T-helper 2 cell treated with Interferon-gamma antibody and Interleukin-4, amounts not matched to agents 5 μg/mL and 100 μg/mL, for 36 hours (primary cell): ENCODE results near the gene MISFA.
"Not testable (repeated sequence)": the region's sequence is repeated elsewhere in the genome, so short reads cannot be mapped to it uniquely, and the experiment has no call there.

Experiments
- DNase-seq: peaks from one replicate; pipeline ENCODE4 v3.0.0; 2021; ENCODE audit warnings: low spot score
- H3K27ac Mint-ChIP-seq: one replicate; pipeline ENCODE4 v1.8.0; 2021; ENCODE audit warnings: mild to moderate bottlenecking, mixed read lengths
- H3K27me3 Mint-ChIP-seq: one replicate; pipeline ENCODE4 v1.8.0; 2021; ENCODE audit warnings: low read depth, mixed read lengths
- H3K36me3 Mint-ChIP-seq: one replicate; pipeline ENCODE4 v1.8.0; 2021; ENCODE audit warnings: low read depth, mixed read lengths
- H3K4me1 Mint-ChIP-seq: one replicate; pipeline ENCODE4 v1.8.0; 2021; ENCODE audit warnings: low read depth, mixed read lengths
- H3K4me3 Mint-ChIP-seq: one replicate; pipeline ENCODE4 v1.8.0; 2022; ENCODE audit warnings: mild to moderate bottlenecking, moderate library complexity, mixed read lengths
- H3K9me3 Mint-ChIP-seq: one replicate; pipeline ENCODE4 v1.8.0; 2021; ENCODE audit warnings: mixed read lengths

Gene MISFA

GRCh38 chr11:18599739-18600230 lies at the start of gene MISFA:
Gene MISFA, plus strand, starts transcription at chr11:18599789. Its CDS starts 140 bp downstream, at chr11:18599929.
- peaks cover 3% of the 10 kb centered on the region for H3K36me3 Mint-ChIP-seq
- no peaks in the 10 kb centered on the region for H3K4me1 Mint-ChIP-seq
- no peak within 1 kb of the TSS for H3K27ac Mint-ChIP-seq
- no peak within 1 kb of the TSS for H3K4me3 Mint-ChIP-seq
- DNase-seq: no peak
- no peaks in the 10 kb centered on the region for H3K9me3 Mint-ChIP-seq
- H3K27me3 Mint-ChIP-seq: no peaks in the 10 kb centered on the region

- Mint-ChIP-seq H3K36me3 (peaks cover 3% of the 10 kb centered on the region), H3K27me3 (no peaks in the 10 kb centered on the region), H3K4me1 (no peaks in the 10 kb centered on the region), H3K9me3 (no peaks in the 10 kb centered on the region), H3K4me3 (no peak overlapping the region), H3K27ac (no peak overlapping the region)
- no peak for DNase-seq
Measured at GRCh38 chr11:18563090-18563730, 36.4 kb upstream of the MISFA start.

- Mint-ChIP-seq H3K4me3 (no peak overlapping the region), H3K9me3 (no peaks in the 10 kb centered on the region), H3K27me3 (no peaks in the 10 kb centered on the region), H3K27ac (no peak overlapping the region), H3K4me1 (no peaks in the 10 kb centered on the region), H3K36me3 (peaks cover 3% of the 10 kb centered on the region)
- no peak for DNase-seq
Measured at GRCh38 chr11:18564149-18564548, 35.4 kb upstream of the MISFA start.

- Mint-ChIP-seq H3K9me3 (no peaks in the 10 kb centered on the region), H3K27ac (no peak overlapping the region), H3K4me3 (no peak overlapping the region), H3K27me3 (no peaks in the 10 kb centered on the region), H3K36me3 (peaks cover 9% of the 10 kb centered on the region), H3K4me1 (peaks cover under 1% of the 10 kb centered on the region)
- no peak for DNase-seq
Measured at GRCh38 chr11:18566406-18566805, 33.2 kb upstream of the MISFA start.

- Mint-ChIP-seq H3K4me3 (no peak overlapping the region), H3K27ac (no peak overlapping the region), H3K36me3 (peaks cover 10% of the 10 kb centered on the region), H3K4me1 (peaks cover 1% of the 10 kb centered on the region), H3K27me3 (no peaks in the 10 kb centered on the region), H3K9me3 (no peaks in the 10 kb centered on the region)
- no peak for DNase-seq
Measured at GRCh38 chr11:18567081-18567480, 32.5 kb upstream of the MISFA start.

GRCh38 chr11:18575361-18575760 lies 24.2 kb upstream of the MISFA start:
- Mint-ChIP-seq H3K36me3 (peaks cover 43% of the 10 kb centered on the region), H3K27me3 (no peaks in the 10 kb centered on the region), H3K4me3 (no peak overlapping the region), H3K27ac (peak overlapping the region; percentile 49), H3K9me3 (no peaks in the 10 kb centered on the region), H3K4me1 (peaks cover 31% of the 10 kb centered on the region)
- no peak for DNase-seq

- Mint-ChIP-seq H3K27me3 (no peaks in the 10 kb centered on the region), H3K4me1 (peaks cover 25% of the 10 kb centered on the region), H3K4me3 (peak overlapping the region; percentile 72), H3K27ac (peak overlapping the region; percentile 87), H3K36me3 (peaks cover 33% of the 10 kb centered on the region), H3K9me3 (no peaks in the 10 kb centered on the region)
- DNase-seq: peak; percentile 13
Measured at GRCh38 chr11:18578975-18579598, 20.5 kb upstream of the MISFA start.

- Mint-ChIP-seq H3K27ac (no peak overlapping the region), H3K4me1 (peaks cover 24% of the 10 kb centered on the region), H3K4me3 (no peak overlapping the region), H3K27me3 (no peaks in the 10 kb centered on the region), H3K9me3 (no peaks in the 10 kb centered on the region), H3K36me3 (peaks cover 29% of the 10 kb centered on the region)
- no peak for DNase-seq
Measured at GRCh38 chr11:18580113-18580766, 19.3 kb upstream of the MISFA start.

- no peak overlapping the region for H3K27ac Mint-ChIP-seq
- H3K9me3 Mint-ChIP-seq: no peaks in the 10 kb centered on the region
- no peaks in the 10 kb centered on the region for H3K27me3 Mint-ChIP-seq
- no peak overlapping the region for H3K4me3 Mint-ChIP-seq
- H3K4me1 Mint-ChIP-seq: peaks cover 12% of the 10 kb centered on the region
- no peak for DNase-seq
- peaks cover 24% of the 10 kb centered on the region for H3K36me3 Mint-ChIP-seq
Measured at GRCh38 chr11:18581825-18582224, 17.8 kb upstream of the MISFA start.

- H3K27me3 Mint-ChIP-seq: no peaks in the 10 kb centered on the region
- no peak within 1 kb of the TSS for H3K4me3 Mint-ChIP-seq
- H3K36me3 Mint-ChIP-seq: no peaks in the 10 kb centered on the region
- H3K4me1 Mint-ChIP-seq: peaks cover 13% of the 10 kb centered on the region
- DNase-seq: peak; percentile 81
- H3K27ac Mint-ChIP-seq: no peak within 1 kb of the TSS
- no peaks in the 10 kb centered on the region for H3K9me3 Mint-ChIP-seq
Measured at GRCh38 chr11:18588297-18589252, 11.0 kb upstream of the MISFA start, which contains the start of gene UEVLD. Gene UEVLD, minus strand, starts transcription at chr11:18588734. Its CDS starts 80 bp downstream, at chr11:18588654.

GRCh38 chr11:18590571-18590970 lies 9.0 kb upstream of the MISFA start:
- DNase-seq: no peak
- no peaks in the 10 kb centered on the region for H3K36me3 Mint-ChIP-seq
- H3K27me3 Mint-ChIP-seq: no peaks in the 10 kb centered on the region
- H3K4me1 Mint-ChIP-seq: peaks cover 13% of the 10 kb centered on the region
- no peak overlapping the region for H3K27ac Mint-ChIP-seq
- no peak overlapping the region for H3K4me3 Mint-ChIP-seq
- no peaks in the 10 kb centered on the region for H3K9me3 Mint-ChIP-seq

- DNase-seq, H3K36me3 Mint-ChIP-seq, H3K27ac Mint-ChIP-seq, H3K27me3 Mint-ChIP-seq, H3K4me3 Mint-ChIP-seq, H3K9me3 Mint-ChIP-seq: not testable (repeated sequence)
- H3K4me1 Mint-ChIP-seq: peaks cover 13% of the 10 kb centered on the region
Measured at GRCh38 chr11:18594088-18594487, 5.5 kb upstream of the MISFA start.

- no peaks in the 10 kb centered on the region for H3K27me3 Mint-ChIP-seq
- H3K36me3 Mint-ChIP-seq: peaks cover 3% of the 10 kb centered on the region
- peaks cover 11% of the 10 kb centered on the region for H3K4me1 Mint-ChIP-seq
- no peak for DNase-seq
- H3K27ac Mint-ChIP-seq: no peak overlapping the region
- H3K4me3 Mint-ChIP-seq: no peak overlapping the region
- H3K9me3 Mint-ChIP-seq: no peaks in the 10 kb centered on the region
Measured at GRCh38 chr11:18594999-18595749, 4.4 kb upstream of the MISFA start.
